HG03097 (cell line): ENCODE results near the gene FIGN.

Experiments used
- ATAC-seq: cut with Tn5 transposase; IDR thresholded peaks from one replicate; pipeline ENCODE4 v1.9.1; 2021; ENCODE audit not compliant: unreplicated experiment, low FRiP score

The FIGN gene

GRCh38 chr2:163711699-163712098 lies 24.1 kb downstream of the FIGN start:
- ATAC-seq: no peak

- ATAC-seq: no peak
Observed at GRCh38 chr2:163711258-163711657, 24.6 kb downstream of the FIGN start.

GRCh38 chr2:163709270-163709669 lies 26.5 kb downstream of the FIGN start:
- no peak for ATAC-seq

GRCh38 chr2:163708265-163708664 lies 27.5 kb downstream of the FIGN start:
- ATAC-seq: no peak

- ATAC-seq: no peak
Observed at GRCh38 chr2:163703386-163703785, 32.4 kb downstream of the FIGN start.

- ATAC-seq: no peak
Observed at GRCh38 chr2:163701399-163702195, 34.2 kb downstream of the FIGN start.

GRCh38 chr2:163698857-163699256 lies 37.0 kb downstream of the FIGN start:
- ATAC-seq: no peak

GRCh38 chr2:163697846-163698637 lies 37.8 kb downstream of the FIGN start:
- ATAC-seq: no peak

- no peak for ATAC-seq
Observed at GRCh38 chr2:163697429-163697828, 38.4 kb downstream of the FIGN start.

- ATAC-seq: no peak
Observed at GRCh38 chr2:163693484-163693883, 42.3 kb downstream of the FIGN start.

GRCh38 chr2:163692611-163693482 lies 43.0 kb downstream of the FIGN start:
- ATAC-seq: no peak

GRCh38 chr2:163692081-163692480 lies 43.7 kb downstream of the FIGN start:
- ATAC-seq: no peak

GRCh38 chr2:163690896-163691295 lies 44.9 kb downstream of the FIGN start:
- no peak for ATAC-seq

GRCh38 chr2:163687217-163687616 lies 48.6 kb downstream of the FIGN start:
- ATAC-seq: no peak

- no peak for ATAC-seq
Observed at GRCh38 chr2:163686289-163686688, 49.5 kb downstream of the FIGN start.

GRCh38 chr2:163682695-163683094 lies 53.1 kb downstream of the FIGN start:
- ATAC-seq: no peak

- no peak for ATAC-seq
Observed at GRCh38 chr2:163681745-163682144, 54.1 kb downstream of the FIGN start.

GRCh38 chr2:163675388-163675787 lies 60.4 kb downstream of the FIGN start:
- ATAC-seq: no peak

- no peak for ATAC-seq
Observed at GRCh38 chr2:163673522-163673921, 62.3 kb downstream of the FIGN start.

GRCh38 chr2:163670929-163671328 lies 64.9 kb downstream of the FIGN start:
- ATAC-seq: no peak

- no peak for ATAC-seq
Observed at GRCh38 chr2:163669506-163669905, 66.3 kb downstream of the FIGN start.
